ENCODE results near the gene SLC12A7.
A peak's percentile ranks its signal among the peaks of the same experiment; 100 is the strongest.
"Not testable (repeated sequence)": the region's sequence is repeated elsewhere in the genome, so short reads cannot be mapped to it uniquely, and the experiment has no call there.

Gene SLC12A7

GRCh38 chr5:1111727-1112289 lies at the start of gene SLC12A7:
Gene SLC12A7, minus strand, starts transcription at chr5:1112063. Its CDS starts 72 bp downstream, at chr5:1111991.
- TF ChIP-seq, protein P1, sequence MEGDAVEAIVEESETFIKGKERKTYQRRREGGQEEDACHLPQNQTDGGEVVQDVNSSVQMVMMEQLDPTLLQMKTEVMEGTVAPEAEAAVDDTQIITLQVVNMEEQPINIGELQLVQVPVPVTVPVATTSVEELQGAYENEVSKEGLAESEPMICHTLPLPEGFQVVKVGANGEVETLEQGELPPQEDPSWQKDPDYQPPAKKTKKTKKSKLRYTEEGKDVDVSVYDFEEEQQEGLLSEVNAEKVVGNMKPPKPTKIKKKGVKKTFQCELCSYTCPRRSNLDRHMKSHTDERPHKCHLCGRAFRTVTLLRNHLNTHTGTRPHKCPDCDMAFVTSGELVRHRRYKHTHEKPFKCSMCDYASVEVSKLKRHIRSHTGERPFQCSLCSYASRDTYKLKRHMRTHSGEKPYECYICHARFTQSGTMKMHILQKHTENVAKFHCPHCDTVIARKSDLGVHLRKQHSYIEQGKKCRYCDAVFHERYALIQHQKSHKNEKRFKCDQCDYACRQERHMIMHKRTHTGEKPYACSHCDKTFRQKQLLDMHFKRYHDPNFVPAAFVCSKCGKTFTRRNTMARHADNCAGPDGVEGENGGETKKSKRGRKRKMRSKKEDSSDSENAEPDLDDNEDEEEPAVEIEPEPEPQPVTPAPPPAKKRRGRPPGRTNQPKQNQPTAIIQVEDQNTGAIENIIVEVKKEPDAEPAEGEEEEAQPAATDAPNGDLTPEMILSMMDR (conservative IDR thresholded peaks at IDR 0.05; ENCODE audit: low read depth, low read length): no peak
- DNase-seq (ENCODE audit: low read depth): no peak
- H3K4me3 ChIP-seq (ENCODE audit: low read depth, low read length): peak within 1 kb of the TSS; percentile 63

DNA sequence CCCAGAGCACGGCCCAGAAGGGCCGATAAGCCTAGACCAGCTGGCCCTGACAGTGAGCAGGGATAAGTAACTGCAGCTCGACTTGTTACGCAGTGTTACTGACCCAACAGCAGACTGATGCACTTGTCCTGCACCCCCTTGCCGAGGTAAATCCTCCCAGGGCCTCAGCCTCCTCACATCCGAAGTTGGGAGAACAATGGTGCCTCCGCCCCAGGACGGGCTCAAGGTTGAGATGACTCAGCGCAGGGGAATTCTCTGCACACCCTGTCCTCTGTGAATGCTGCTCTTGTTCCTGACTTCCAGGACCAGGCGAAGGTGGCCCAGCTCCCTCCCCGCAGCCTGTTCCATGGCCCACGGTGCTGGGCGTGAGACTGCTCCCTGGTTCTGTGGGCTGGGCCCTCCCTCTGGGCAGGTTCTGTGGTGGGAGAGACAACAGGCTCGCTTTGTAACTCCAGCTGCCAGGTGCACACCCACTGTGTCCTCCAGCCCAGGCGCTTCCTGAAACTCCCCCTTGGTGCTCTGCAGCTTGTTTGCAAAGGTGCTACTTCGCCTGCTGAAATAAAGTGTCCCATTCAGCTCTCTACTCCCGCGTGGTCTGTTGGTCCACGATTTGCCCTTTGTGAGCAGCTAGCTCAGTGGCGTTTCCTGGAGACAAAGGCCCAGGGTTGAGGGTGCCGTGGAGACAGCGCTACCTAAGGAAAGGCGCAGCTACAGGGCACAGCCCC lies 49.4 kb upstream of the SLC12A7 start:
- no peak for DNase-seq (ENCODE audit: low read depth)
- no peak overlapping the region for H3K4me3 ChIP-seq (ENCODE audit: low read depth, low read length)
- TF ChIP-seq, protein P1 (conservative IDR thresholded peaks at IDR 0.05; ENCODE audit: low read depth, low read length): no peak

- TF ChIP-seq, protein P1 (conservative IDR thresholded peaks at IDR 0.05; ENCODE audit: low read depth, low read length): no peak
- no peak for DNase-seq (ENCODE audit: low read depth)
- H3K4me3 ChIP-seq (ENCODE audit: low read depth, low read length): no peak overlapping the region
Observed at GRCh38 chr5:1159774-1160406, 48.0 kb upstream of the SLC12A7 start.

- TF ChIP-seq, protein P1 (conservative IDR thresholded peaks at IDR 0.05; ENCODE audit: low read depth, low read length): no peak
- no peak overlapping the region for H3K4me3 ChIP-seq (ENCODE audit: low read depth, low read length)
- DNase-seq (ENCODE audit: low read depth): no peak
Observed at GRCh38 chr5:1159341-1159675, 47.4 kb upstream of the SLC12A7 start.

DNA sequence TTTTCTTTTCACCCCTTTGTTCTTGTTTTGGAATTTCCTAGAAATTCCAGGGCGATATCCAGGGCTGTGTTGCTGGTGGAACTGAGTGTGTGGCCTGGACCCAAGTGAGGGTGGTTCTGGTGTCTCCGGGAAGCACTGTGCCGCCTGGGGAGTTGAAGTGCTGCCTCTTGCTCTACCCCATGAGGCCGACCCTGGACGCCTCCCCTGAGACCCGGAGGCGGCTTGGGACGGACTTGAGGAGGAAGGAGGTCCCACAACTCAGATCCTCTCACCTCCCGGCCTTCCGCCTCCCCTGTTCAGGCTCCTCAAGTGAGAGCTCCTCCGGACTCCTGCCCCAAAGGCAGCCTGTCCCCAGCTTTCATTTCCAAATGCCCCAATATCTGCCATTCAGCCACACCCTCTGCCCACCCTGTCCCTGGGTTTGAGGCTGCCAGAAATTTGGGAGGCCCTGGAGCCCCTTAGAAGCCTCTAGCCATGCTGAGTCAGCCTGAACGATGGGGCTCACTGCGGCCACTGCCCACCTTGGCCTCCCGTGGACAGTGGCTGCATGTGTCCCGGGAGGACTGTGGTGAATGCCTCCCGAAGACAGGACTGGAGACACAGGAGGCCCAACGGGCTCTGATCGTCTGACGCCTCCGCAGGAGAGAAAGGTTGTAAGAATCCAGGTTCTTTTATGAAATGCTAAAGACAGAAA lies 46.9 kb upstream of the SLC12A7 start:
- TF ChIP-seq, protein P1 (conservative IDR thresholded peaks at IDR 0.05; ENCODE audit: low read depth, low read length): no peak
- DNase-seq (ENCODE audit: low read depth): no peak
- no peak overlapping the region for H3K4me3 ChIP-seq (ENCODE audit: low read depth, low read length)

DNA sequence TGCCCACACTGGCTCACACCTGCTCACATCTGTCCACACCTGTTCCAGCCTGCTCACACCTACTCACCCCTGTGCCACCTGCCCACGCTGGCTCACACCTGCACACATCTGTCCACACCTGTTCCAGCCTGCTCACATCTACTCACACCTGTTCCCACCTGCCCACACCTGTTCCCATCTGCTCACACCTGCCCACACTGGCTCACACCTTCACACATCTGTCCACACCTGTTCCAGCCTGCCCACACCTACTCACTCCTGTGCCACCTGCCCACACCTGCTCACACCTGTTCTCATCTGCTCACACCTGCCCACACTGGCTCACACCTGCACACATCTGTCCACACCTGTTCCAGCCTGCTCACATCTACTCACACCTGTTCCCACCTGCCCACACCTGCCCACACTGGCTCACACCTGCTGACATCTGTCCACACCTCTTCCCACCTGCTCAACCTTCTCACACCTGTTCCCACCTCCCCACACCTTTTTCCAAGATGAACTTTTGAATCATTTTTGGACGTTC lies 45.7 kb upstream of the SLC12A7 start:
- H3K4me3 ChIP-seq (ENCODE audit: low read depth, low read length); DNase-seq (ENCODE audit: low read depth): not testable (repeated sequence)
